A673 (cell line): ENCODE measurements around the gene CDC42EP4. TPM values are rescaled to one million over a fixed set of nuclear protein-coding genes. Genes with fewer than 3 reads are reported as not detected.

ENCODE experiments used
- BruUV-seq: library from RNA; stranded (reverse); fragments of 400-500 nt; replicated peaks from 2 replicates; lab custom pipeline; 2021; lab: Mats Ljungman, UMichigan
- CTCF ChIA-PET: fragments of 300-600 bp; sonication (Branson Sonifier 250); formaldehyde crosslinking; loops from one replicate; lab custom pipeline; 2022; ENCODE audit warnings: antibody characterized with exemption; lab: Charles Lee
- POLR2A ChIA-PET: fragments of 300-600 bp; sonication (Branson Sonifier 250); formaldehyde crosslinking; loops from one replicate; lab custom pipeline; 2022; ENCODE audit warnings: antibody characterized with exemption; ENCODE audit not compliant: low non-redundant PET; lab: Charles Lee
- DNase-seq: peaks from one replicate; pipeline ENCODE4 v3.0.0-alpha.2; 2015; ENCODE audit warnings: low spot score
- H3K27ac ChIP-seq: fragments of 200-600 bp; sonication (generic); 2 replicates; pipeline ENCODE4 v1.5.1; 2016; ENCODE audit warnings: mixed run types, low read depth, mild to moderate bottlenecking, mixed read lengths, antibody characterized with exemption, low read length; ENCODE audit not compliant: poor library complexity, severe bottlenecking
- H3K27me3 ChIP-seq: fragments of 200-600 bp; sonication (generic); replicated peaks from 2 replicates; pipeline ENCODE4 v1.6.1; 2017; ENCODE audit warnings: mixed run types, low read depth, mild to moderate bottlenecking, mixed read lengths, antibody characterized with exemption, low read length; ENCODE audit not compliant: insufficient read depth, poor library complexity
- H3K36me3 ChIP-seq: fragments of 200-600 bp; sonication (generic); 2 replicates; pipeline ENCODE4 v1.6.1; 2016; ENCODE audit warnings: mixed run types, mild to moderate bottlenecking, mixed read lengths, antibody characterized with exemption, low read length; ENCODE audit not compliant: insufficient read depth, poor library complexity, severe bottlenecking
- H3K4me1 ChIP-seq: fragments of 200-600 bp; sonication (generic); 2 replicates; pipeline ENCODE4 v1.6.1; 2017; ENCODE audit warnings: mixed run types, mild to moderate bottlenecking, mixed read lengths, antibody characterized with exemption, low read length; ENCODE audit not compliant: insufficient read depth, poor library complexity, severe bottlenecking
- H3K4me3 ChIP-seq: fragments of 200-600 bp; sonication (generic); 2 replicates; pipeline ENCODE4 v1.5.1; 2016; ENCODE audit warnings: low read depth, mixed run types, mild to moderate bottlenecking, mixed read lengths, low read length; ENCODE audit not compliant: poor library complexity, severe bottlenecking
- H3K9me3 ChIP-seq: fragments of 200-600 bp; sonication (generic); 2 replicates; pipeline ENCODE4 v1.6.1; 2016; ENCODE audit warnings: mixed run types, low read depth, mild to moderate bottlenecking, mixed read lengths, antibody characterized with exemption, low read length; ENCODE audit not compliant: poor library complexity, severe bottlenecking
- CTCF ChIP-seq: fragments of 300-800, 200-600 bp; sonication (generic); conservative IDR thresholded peaks from 2 replicates; pipeline ENCODE4 v1.5.1; 2017; ENCODE audit warnings: low read depth, mild to moderate bottlenecking, antibody characterized with exemption, low read length, moderate library complexity, mixed read lengths
- EZH2 ChIP-seq: fragments of 200-600 bp; sonication (generic); IDR thresholded peaks from 2 replicates; pipeline ENCODE4 v1.6.1; 2017; ENCODE audit warnings: borderline replicate concordance, low read depth, mild to moderate bottlenecking, mixed read lengths, antibody characterized with exemption, low read length; ENCODE audit not compliant: poor library complexity, severe bottlenecking
- intact Hi-C: fragments of 100-400 bp; cut with micrococcal nuclease; formaldehyde crosslinking; loops from one replicate; pipeline ENCODE4 v1.10.0; 2022; ENCODE audit not compliant: unreplicated experiment
- total RNA-seq: library from RNA; stranded (reverse); gene quantifications from 2 replicates; pipeline ENCODE4 v1.2.3, GENCODE V29; 2021

Gene CDC42EP4
- total RNA-seq, 1 experiment from 2014 or later, result 37.5 TPM

GRCh38 chr17:73293480-73293911 is 18.3 kb downstream of the CDC42EP4 start:
- DNase-seq, result no peak
- POLR2A ChIA-PET, result no interaction called here
- peaks cover 6% of the 10 kb centered on the region for H3K4me1 ChIP-seq
- H3K27ac ChIP-seq, result no peak overlapping the region
- H3K9me3 ChIP-seq, result no peaks in the 10 kb centered on the region
- no peaks in the 10 kb centered on the region for H3K36me3 ChIP-seq
- H3K27me3 ChIP-seq, result no peaks in the 10 kb centered on the region
- no peak for TF ChIP-seq EZH2
- TF ChIP-seq CTCF, result no peak
- BruUV-seq, result no TSS peak
- H3K4me3 ChIP-seq, result no peak overlapping the region
- intact Hi-C loops, result no loop called here
- CTCF ChIA-PET, result no interaction called here

- H3K27me3 ChIP-seq, result no peaks in the 10 kb centered on the region
- H3K36me3 ChIP-seq, result no peaks in the 10 kb centered on the region
- TF ChIP-seq CTCF (no peak), EZH2 (no peak)
- intact Hi-C loops, result no loop called here
- no peaks in the 10 kb centered on the region for H3K9me3 ChIP-seq
- no peak overlapping the region for H3K27ac ChIP-seq
- BruUV-seq, result no TSS peak
- no peak for DNase-seq
- POLR2A ChIA-PET, result no interaction called here
- CTCF ChIA-PET, result no interaction called here
- peaks cover under 1% of the 10 kb centered on the region for H3K4me1 ChIP-seq
- no peak overlapping the region for H3K4me3 ChIP-seq
Observed at GRCh38 chr17:73293031-73293430, 18.8 kb downstream of the CDC42EP4 start.

- H3K27ac ChIP-seq, result no peak overlapping the region
- H3K36me3 ChIP-seq, result no peaks in the 10 kb centered on the region
- no peak overlapping the region for H3K4me3 ChIP-seq
- BruUV-seq, result no TSS peak
- ChIA-PET CTCF (no interaction called here), POLR2A (no interaction called here)
- no peaks in the 10 kb centered on the region for H3K27me3 ChIP-seq
- no peak for DNase-seq
- TF ChIP-seq CTCF (no peak), EZH2 (no peak)
- no peaks in the 10 kb centered on the region for H3K4me1 ChIP-seq
- H3K9me3 ChIP-seq, result no peaks in the 10 kb centered on the region
- intact Hi-C loops, result no loop called here
Observed at GRCh38 chr17:73292031-73292531, 19.7 kb downstream of the CDC42EP4 start.
